ENCODE measurements around the gene ZNF792.
"Not testable (repeated sequence)": the region's sequence is repeated elsewhere in the genome, so short reads cannot be mapped to it uniquely, and the experiment has no call there.

The ZNF792 gene

GRCh38 chr19:34926685-34927375, 37.2 kb downstream of the ZNF792 start, which contains the start of gene ZNF30:
TSS of gene ZNF30 (plus strand) at chr19:34926903. CDS start at chr19:34929948, 3,045 bp downstream.
- H3K9me3 ChIP-seq (ENCODE audit: insufficient read depth, low read depth, low read length) = peaks cover 6% of the 10 kb centered on the region; the same call in 1 of the 2 replicates
- no peaks in the 10 kb centered on the region for H3K4me1 ChIP-seq (ENCODE audit: insufficient read depth, low read length)
- H3K9ac ChIP-seq (ENCODE audit: low read depth, low read length) = peak within 1 kb of the TSS; percentile 83; the same call in 1 of the 2 replicates
- H3K4me3 ChIP-seq (ENCODE audit: low read length) = peak within 1 kb of the TSS; percentile 76
- H3K27me3 ChIP-seq (ENCODE audit: insufficient read depth, low read length) = no peaks in the 10 kb centered on the region
- H3K27ac ChIP-seq (ENCODE audit: low read length) = no peak within 1 kb of the TSS
- peaks cover 4% of the 10 kb centered on the region for H3K36me3 ChIP-seq (ENCODE audit: insufficient read depth, low read depth, low read length)

- no peaks in the 10 kb centered on the region for H3K27me3 ChIP-seq (ENCODE audit: insufficient read depth, low read length)
- no peak overlapping the region for H3K9ac ChIP-seq (ENCODE audit: low read depth, low read length)
- H3K4me3 ChIP-seq (ENCODE audit: low read length) = peak overlapping the region; percentile 76; the same call in 1 of the 2 replicates
- no peaks in the 10 kb centered on the region; the same call in 1 of the 2 replicates for H3K36me3 ChIP-seq (ENCODE audit: insufficient read depth, low read depth, low read length)
- no peaks in the 10 kb centered on the region for H3K4me1 ChIP-seq (ENCODE audit: insufficient read depth, low read length)
- peaks cover 6% of the 10 kb centered on the region; the same call in 1 of the 2 replicates for H3K9me3 ChIP-seq (ENCODE audit: insufficient read depth, low read depth, low read length)
- no peak overlapping the region for H3K27ac ChIP-seq (ENCODE audit: low read length)
Observed at GRCh38 chr19:34926361-34926684, 37.7 kb downstream of the ZNF792 start.

GRCh38 chr19:34925278-34925855, 38.7 kb downstream of the ZNF792 start:
- no peak overlapping the region for H3K9ac ChIP-seq (ENCODE audit: low read depth, low read length)
- H3K27ac ChIP-seq (ENCODE audit: low read length) = no peak overlapping the region
- H3K4me1 ChIP-seq (ENCODE audit: insufficient read depth, low read length) = no peaks in the 10 kb centered on the region
- no peaks in the 10 kb centered on the region; the same call in 1 of the 2 replicates for H3K36me3 ChIP-seq (ENCODE audit: insufficient read depth, low read depth, low read length)
- H3K4me3 ChIP-seq (ENCODE audit: low read length) = no peak overlapping the region
- H3K9me3 ChIP-seq (ENCODE audit: insufficient read depth, low read depth, low read length) = peaks cover 6% of the 10 kb centered on the region; the same call in 1 of the 2 replicates
- H3K27me3 ChIP-seq (ENCODE audit: insufficient read depth, low read length) = no peaks in the 10 kb centered on the region

DNA sequence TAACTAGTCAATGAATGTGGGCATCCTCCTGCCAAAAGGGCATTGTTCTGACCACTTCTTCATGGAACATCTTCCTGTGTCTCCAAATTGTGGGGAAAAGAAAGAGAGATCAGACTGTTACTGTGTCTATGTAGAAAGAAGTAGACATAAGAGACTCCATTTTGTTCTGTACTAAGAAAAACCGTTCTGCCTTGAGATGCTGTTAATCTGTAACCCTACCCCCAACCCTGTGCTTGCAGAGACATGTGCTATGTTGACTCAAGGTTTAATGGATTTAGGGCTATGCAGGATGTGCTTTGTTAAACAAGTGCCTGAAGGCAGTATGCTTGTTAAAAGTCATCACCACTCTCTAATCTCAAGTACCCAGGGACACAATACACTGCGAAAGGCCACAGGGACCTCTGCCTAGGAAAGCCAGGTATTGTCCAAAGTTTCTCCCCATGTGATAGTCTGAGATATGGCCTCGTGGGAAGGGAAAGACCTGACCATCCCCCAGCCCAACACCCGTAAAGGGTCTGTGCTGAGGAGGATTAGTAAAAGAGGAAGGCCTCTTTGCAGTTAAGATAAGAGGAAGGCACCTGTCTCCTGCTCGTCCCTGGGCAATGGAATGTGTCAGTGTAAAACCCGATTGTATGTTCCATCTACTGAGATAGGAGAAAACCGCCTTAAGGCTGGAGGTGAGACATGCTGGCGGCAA, 43.8 kb downstream of the ZNF792 start:
- not testable (repeated sequence) for H3K27ac ChIP-seq (ENCODE audit: low read length); H3K36me3 ChIP-seq (ENCODE audit: insufficient read depth, low read depth, low read length); H3K27me3 ChIP-seq (ENCODE audit: insufficient read depth, low read length); H3K9ac ChIP-seq (ENCODE audit: low read depth, low read length); H3K4me1 ChIP-seq (ENCODE audit: insufficient read depth, low read length); H3K4me3 ChIP-seq (ENCODE audit: low read length)
- peaks cover 42% of the 10 kb centered on the region for H3K9me3 ChIP-seq (ENCODE audit: insufficient read depth, low read depth, low read length)

DNA sequence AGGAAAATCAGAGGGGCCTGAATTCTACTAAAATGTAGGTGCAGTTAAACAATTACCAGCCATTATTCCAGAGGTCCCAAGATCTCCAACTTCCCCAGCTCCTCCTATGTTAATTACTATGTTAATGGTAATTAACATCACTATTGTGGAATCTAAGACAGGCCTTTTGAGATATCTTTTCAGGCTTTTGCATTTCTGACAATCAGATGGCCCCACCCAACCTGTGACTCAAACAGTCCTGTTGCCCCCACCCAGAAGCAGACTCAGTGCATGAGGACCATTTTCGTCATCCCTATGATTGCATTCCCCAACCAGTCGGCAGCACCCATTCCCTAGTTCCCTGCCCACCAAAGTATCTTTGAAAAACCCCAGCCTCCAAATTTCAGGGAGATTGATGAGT, 45.8 kb downstream of the ZNF792 start:
- H3K27me3 ChIP-seq (ENCODE audit: insufficient read depth, low read length) = no peaks in the 10 kb centered on the region
- peaks cover 39% of the 10 kb centered on the region for H3K9me3 ChIP-seq (ENCODE audit: insufficient read depth, low read depth, low read length)
- H3K4me3 ChIP-seq (ENCODE audit: low read length) = no peak overlapping the region
- H3K27ac ChIP-seq (ENCODE audit: low read length) = no peak overlapping the region
- H3K4me1 ChIP-seq (ENCODE audit: insufficient read depth, low read length) = no peaks in the 10 kb centered on the region
- H3K9ac ChIP-seq (ENCODE audit: low read depth, low read length) = no peak overlapping the region
- no peaks in the 10 kb centered on the region for H3K36me3 ChIP-seq (ENCODE audit: insufficient read depth, low read depth, low read length)

GRCh38 chr19:34917144-34917543, 46.9 kb downstream of the ZNF792 start:
- H3K9ac ChIP-seq (ENCODE audit: low read depth, low read length); H3K27ac ChIP-seq (ENCODE audit: low read length); H3K36me3 ChIP-seq (ENCODE audit: insufficient read depth, low read depth, low read length); H3K27me3 ChIP-seq (ENCODE audit: insufficient read depth, low read length); H3K4me3 ChIP-seq (ENCODE audit: low read length); H3K4me1 ChIP-seq (ENCODE audit: insufficient read depth, low read length): not testable (repeated sequence)
- H3K9me3 ChIP-seq (ENCODE audit: insufficient read depth, low read depth, low read length) = peaks cover 37% of the 10 kb centered on the region

- Histone ChIP-seq H3K27me3 (ENCODE audit: insufficient read depth, low read length) (peaks cover 10% of the 10 kb centered on the region; the same call in 1 of the 2 replicates), H3K36me3 (ENCODE audit: insufficient read depth, low read depth, low read length) (no peaks in the 10 kb centered on the region), H3K4me1 (ENCODE audit: insufficient read depth, low read length) (no peaks in the 10 kb centered on the region; the same call in 1 of the 2 replicates), H3K9ac (ENCODE audit: low read depth, low read length) (no peak overlapping the region), H3K9me3 (ENCODE audit: insufficient read depth, low read depth, low read length) (peaks cover 3% of the 10 kb centered on the region; the same call in 1 of the 2 replicates), H3K4me3 (ENCODE audit: low read length) (no peak overlapping the region), H3K27ac (ENCODE audit: low read length) (no peak overlapping the region)
Observed at GRCh38 chr19:34910770-34911169, 53.3 kb downstream of the ZNF792 start.
